HEK293 (cell line): Measurements from ENCODE around the gene CXCL17.

Experiments
- ATF2 ChIP-seq: fragments of 450-650 bp; formaldehyde crosslinking; IDR thresholded peaks from 2 replicates; pipeline ENCODE4 v1.5.1; 2016; ENCODE audit warnings: missing biosample characterization, missing genetic modification characterization, low read depth
- CTCF ChIP-seq: fragments of 450-650 bp; formaldehyde crosslinking; IDR thresholded peaks from 2 replicates; pipeline ENCODE4 v1.5.1; 2016; ENCODE audit warnings: missing biosample characterization, missing genetic modification characterization
- HOXD13 ChIP-seq: sonication (generic); formaldehyde crosslinking; IDR thresholded peaks from 2 replicates; pipeline ENCODE4 v1.8.0; 2022; ENCODE audit warnings: missing genetic modification reagents, borderline replicate concordance
- MEIS1 ChIP-seq: sonication (generic); formaldehyde crosslinking; IDR thresholded peaks from 2 replicates; pipeline ENCODE4 v1.8.1; 2022; ENCODE audit warnings: missing genetic modification reagents, mild to moderate bottlenecking, borderline replicate concordance
- RBAK ChIP-seq: fragments of 450-650 bp; formaldehyde crosslinking; IDR thresholded peaks from 2 replicates; pipeline ENCODE4 v1.5.1; 2016; ENCODE audit warnings: missing biosample characterization, missing genetic modification characterization
- ZNF10 ChIP-seq: fragments of 450-650 bp; formaldehyde crosslinking; IDR thresholded peaks from 2 replicates; pipeline ENCODE4 v1.5.1; 2017; ENCODE audit warnings: missing biosample characterization, missing genetic modification characterization
- ZNF175 ChIP-seq: fragments of 450-650 bp; formaldehyde crosslinking; IDR thresholded peaks from 2 replicates; pipeline ENCODE4 v1.5.1; 2016; ENCODE audit warnings: missing biosample characterization, missing genetic modification characterization
- ZNF274 ChIP-seq, 2 experiments: fragments of 200-500 bp in 1 of 2; fragments of 450-650 bp in 1 of 2; sonication (Bioruptor generic) in 1 of 2; formaldehyde crosslinking in 1 of 2; IDR thresholded peaks; 2 replicates each; pipeline versions ENCODE4 v1.5.1 to v1.6.1; 2014 to 2016; ENCODE audit warnings: borderline replicate concordance in 1 of 2, inconsistent platforms in 1 of 2, low read length in 1 of 2, missing biosample characterization in 1 of 2, missing genetic modification characterization in 1 of 2
- ZNF423 ChIP-seq: fragments of 450-650 bp; formaldehyde crosslinking; IDR thresholded peaks from 2 replicates; pipeline ENCODE4 v1.5.1; 2016; ENCODE audit warnings: missing biosample characterization, missing genetic modification characterization
- ZNF433 ChIP-seq: fragments of 450-650 bp; formaldehyde crosslinking; IDR thresholded peaks from 2 replicates; pipeline ENCODE4 v1.5.1; 2016; ENCODE audit warnings: missing biosample characterization, missing genetic modification characterization, low read depth
- ZXDB ChIP-seq: fragments of 450-650 bp; formaldehyde crosslinking; IDR thresholded peaks from 2 replicates; pipeline ENCODE4 v1.5.1; 2016; ENCODE audit warnings: missing biosample characterization, missing genetic modification characterization
- TF ChIP-seq, protein P1 (sequence below): sonication (generic); formaldehyde crosslinking; IDR thresholded peaks from 2 replicates; pipeline ENCODE4 v1.8.1; 2022; ENCODE audit warnings: mild to moderate bottlenecking, moderate library complexity, missing genetic modification reagents
- TF ChIP-seq, protein P2 (sequence below): fragments of 450-650 bp; formaldehyde crosslinking; IDR thresholded peaks from 2 replicates; pipeline ENCODE4 v1.5.0; 2017; ENCODE audit warnings: missing biosample characterization, missing genetic modification characterization, borderline replicate concordance

- TF ChIP-seq, protein P1, sequence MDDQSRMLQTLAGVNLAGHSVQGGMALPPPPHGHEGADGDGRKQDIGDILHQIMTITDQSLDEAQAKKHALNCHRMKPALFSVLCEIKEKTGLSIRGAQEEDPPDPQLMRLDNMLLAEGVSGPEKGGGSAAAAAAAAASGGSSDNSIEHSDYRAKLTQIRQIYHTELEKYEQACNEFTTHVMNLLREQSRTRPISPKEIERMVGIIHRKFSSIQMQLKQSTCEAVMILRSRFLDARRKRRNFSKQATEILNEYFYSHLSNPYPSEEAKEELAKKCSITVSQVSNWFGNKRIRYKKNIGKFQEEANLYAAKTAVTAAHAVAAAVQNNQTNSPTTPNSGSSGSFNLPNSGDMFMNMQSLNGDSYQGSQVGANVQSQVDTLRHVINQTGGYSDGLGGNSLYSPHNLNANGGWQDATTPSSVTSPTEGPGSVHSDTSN (CRISPR knock-in tag), result no peak
- no peak for TF ChIP-seq ZXDB (tag by site-specific recombination)
- no peak for TF ChIP-seq ZNF175
- no peak for TF ChIP-seq ATF2 (tag by site-specific recombination)
- no peak for TF ChIP-seq RBAK (tag by site-specific recombination)
- TF ChIP-seq CTCF, result no peak
- TF ChIP-seq MEIS1 (CRISPR knock-in tag), result no peak
- TF ChIP-seq HOXD13, result no peak
- TF ChIP-seq, protein P2, sequence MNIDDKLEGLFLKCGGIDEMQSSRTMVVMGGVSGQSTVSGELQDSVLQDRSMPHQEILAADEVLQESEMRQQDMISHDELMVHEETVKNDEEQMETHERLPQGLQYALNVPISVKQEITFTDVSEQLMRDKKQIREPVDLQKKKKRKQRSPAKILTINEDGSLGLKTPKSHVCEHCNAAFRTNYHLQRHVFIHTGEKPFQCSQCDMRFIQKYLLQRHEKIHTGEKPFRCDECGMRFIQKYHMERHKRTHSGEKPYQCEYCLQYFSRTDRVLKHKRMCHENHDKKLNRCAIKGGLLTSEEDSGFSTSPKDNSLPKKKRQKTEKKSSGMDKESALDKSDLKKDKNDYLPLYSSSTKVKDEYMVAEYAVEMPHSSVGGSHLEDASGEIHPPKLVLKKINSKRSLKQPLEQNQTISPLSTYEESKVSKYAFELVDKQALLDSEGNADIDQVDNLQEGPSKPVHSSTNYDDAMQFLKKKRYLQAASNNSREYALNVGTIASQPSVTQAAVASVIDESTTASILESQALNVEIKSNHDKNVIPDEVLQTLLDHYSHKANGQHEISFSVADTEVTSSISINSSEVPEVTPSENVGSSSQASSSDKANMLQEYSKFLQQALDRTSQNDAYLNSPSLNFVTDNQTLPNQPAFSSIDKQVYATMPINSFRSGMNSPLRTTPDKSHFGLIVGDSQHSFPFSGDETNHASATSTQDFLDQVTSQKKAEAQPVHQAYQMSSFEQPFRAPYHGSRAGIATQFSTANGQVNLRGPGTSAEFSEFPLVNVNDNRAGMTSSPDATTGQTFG (tag by site-specific recombination), result no peak
- TF ChIP-seq ZNF433 (tag by site-specific recombination), result no peak
- TF ChIP-seq ZNF423, result no peak
- TF ChIP-seq ZNF10 (tag by site-specific recombination), result no peak
- TF ChIP-seq ZNF274 (IDR thresholded peaks at IDR 0.05; ENCODE audit: low read length), result no peak
- no peak for TF ChIP-seq ZNF274 (tag by site-specific recombination; IDR thresholded peaks at IDR 0.05; ENCODE audit: borderline replicate concordance)
Measured at GRCh38 chr19:42452590-42452989, 9.8 kb upstream of the CXCL17 start.
